Stimulated activated CD4-positive, alpha-beta T cell treated with anti-CD3 and anti-CD28 coated beads, Interleukin-1b, Interleukin-23, amount 100 ng/mL, for 1 hour (primary cell): ENCODE measurements around the gene ANKRD42.
A peak's percentile ranks its signal among the peaks of the same experiment; 100 is the strongest.

ENCODE experiments used
- DNase-seq, 2 donors: peaks; one replicate each; pipeline ENCODE4 v3.0.0-alpha.2; 2020; ENCODE audit warnings: low read depth in 2 of 2

The ANKRD42 gene

DNA sequence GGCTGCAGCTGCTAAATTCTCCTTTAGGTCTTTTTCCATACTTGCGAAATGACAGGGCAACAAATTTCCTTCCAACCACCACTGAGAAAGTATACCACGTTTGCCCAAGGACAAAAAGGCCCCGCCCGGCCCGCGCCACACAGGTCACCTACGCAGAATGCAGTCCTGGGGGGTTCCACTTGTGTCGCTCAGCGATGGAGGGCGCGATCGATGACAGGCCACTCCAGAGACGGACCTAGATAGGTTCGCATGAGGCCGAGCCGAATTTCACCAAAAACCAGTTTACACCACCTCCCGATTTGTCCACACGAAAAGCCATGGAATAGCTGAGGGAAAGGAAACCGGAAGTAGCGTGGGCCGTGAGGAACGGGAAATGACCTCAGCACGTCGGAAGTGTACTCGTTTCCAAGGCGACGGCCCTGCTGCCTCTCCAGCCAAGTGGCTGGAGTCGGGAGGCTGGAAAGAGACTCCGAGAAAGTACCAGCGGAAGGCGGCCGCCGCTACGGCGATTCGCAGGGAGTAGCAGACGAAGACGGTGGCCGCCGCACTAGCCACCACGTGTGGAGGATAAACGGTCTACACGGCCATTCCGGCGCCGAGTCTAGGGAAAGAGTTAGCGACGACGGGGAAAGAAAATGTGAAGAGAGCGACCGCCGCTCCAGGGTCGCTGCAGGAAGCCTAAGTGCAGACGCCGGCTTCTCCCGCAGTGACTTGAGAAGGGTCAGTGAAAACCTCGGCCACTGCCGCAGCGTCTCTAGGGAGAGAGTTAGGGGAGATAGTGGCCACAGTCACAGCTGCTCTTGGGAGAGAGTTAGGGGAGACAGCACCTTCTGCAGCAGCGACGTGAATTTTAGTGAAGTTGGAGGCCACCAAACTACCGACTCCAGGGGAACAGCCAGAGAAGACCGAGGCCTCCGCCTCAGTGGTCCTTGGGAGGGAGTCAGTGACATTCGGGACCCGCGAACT, at the start of gene ANKRD42:
Gene ANKRD42 (plus strand): TSS at position 398 of the 966 bp plus-strand sequence. CDS start 959 bp downstream, outside the sequence.
- DNase-seq, result peak; percentile 44 to 67

GRCh38 chr11:83147895-83148294, 45.6 kb upstream of the ANKRD42 start:
- no peak for DNase-seq

GRCh38 chr11:83150450-83150849, 43.1 kb upstream of the ANKRD42 start:
- DNase-seq, result no peak

GRCh38 chr11:83151274-83151977, 42.1 kb upstream of the ANKRD42 start:
- no peak for DNase-seq

GRCh38 chr11:83152264-83152663, 41.2 kb upstream of the ANKRD42 start:
- DNase-seq, result no peak

DNA sequence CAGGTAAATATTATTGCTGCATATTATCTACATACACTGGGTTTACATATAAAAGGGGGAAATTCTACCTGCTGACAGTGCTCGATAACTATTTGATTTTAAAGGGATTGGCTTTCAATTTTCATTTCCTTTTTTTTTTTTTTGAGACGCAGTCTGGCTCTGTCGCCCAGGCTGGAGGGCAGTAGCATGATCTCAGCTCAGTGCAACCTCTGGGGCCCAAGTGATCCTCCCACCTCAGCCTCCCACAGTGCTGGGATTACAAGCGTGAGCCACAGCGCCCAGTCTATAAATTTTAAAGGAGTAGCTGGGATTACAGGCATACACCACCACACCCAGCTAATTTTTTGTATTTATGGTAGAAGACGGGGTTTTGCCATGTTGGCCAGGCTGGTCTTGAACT, 39.7 kb upstream of the ANKRD42 start:
- DNase-seq, result no peak

GRCh38 chr11:83156144-83156995, 37.1 kb upstream of the ANKRD42 start:
- DNase-seq, result peak in 1 of 2 donors; percentile 97

DNA sequence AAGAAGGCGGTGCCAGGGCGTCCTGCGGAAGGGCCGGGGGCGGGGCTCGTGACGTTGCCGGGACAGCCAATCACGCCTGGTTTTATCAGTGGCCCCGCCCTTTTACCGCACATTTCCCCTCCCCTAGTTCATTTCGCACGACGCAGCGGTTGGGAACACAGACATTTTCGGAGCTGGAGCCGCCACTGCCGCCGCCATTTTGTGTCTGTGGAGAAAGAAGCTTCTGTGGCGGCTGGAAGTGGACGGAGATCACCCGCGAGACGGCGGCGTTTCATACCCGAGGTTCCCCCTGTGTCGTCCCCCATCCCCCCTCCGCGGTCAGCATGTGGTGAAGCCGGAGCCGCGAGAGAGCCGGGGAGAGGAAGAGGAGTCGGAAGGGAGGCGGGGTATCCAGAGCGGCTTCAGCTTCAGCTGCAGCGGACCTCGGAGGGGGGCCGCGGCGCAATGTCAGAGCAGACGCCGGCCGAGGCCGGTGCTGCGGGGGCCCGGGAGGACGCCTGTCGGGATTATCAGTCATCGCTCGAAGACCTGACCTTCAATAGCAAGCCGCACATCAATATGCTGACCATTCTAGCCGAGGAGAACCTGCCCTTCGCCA, 36.4 kb upstream of the ANKRD42 start, which contains the start of gene PCF11:
Gene PCF11 (plus strand): TSS at position 136 of the 598 bp plus-strand sequence. CDS start 309 bp downstream, at position 445.
- DNase-seq, result peak in 1 of 2 donors; percentile 94

GRCh38 chr11:83157594-83158356, 35.7 kb upstream of the ANKRD42 start:
- DNase-seq, result no peak

DNA sequence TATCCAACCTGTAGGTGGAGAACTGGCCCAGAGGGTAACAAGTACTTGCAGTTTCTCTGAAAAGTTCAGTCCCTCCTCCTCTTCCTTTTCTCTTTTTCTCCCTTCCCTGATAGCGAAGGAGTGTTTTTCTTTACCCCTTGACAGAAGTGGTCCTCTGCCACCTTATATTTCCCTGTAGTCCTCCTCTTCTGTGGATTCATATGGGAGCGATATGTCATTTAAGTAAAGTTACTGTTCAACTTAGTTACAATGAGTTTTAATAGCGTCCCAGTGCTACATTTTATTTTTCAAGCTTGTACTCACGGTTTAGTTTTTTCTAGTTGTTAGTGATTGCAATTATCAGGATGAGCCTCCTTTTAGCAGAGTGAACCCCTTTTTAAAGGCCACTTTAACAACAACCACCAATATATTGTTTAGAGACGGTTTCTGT, 35.1 kb upstream of the ANKRD42 start:
- no peak for DNase-seq

DNA sequence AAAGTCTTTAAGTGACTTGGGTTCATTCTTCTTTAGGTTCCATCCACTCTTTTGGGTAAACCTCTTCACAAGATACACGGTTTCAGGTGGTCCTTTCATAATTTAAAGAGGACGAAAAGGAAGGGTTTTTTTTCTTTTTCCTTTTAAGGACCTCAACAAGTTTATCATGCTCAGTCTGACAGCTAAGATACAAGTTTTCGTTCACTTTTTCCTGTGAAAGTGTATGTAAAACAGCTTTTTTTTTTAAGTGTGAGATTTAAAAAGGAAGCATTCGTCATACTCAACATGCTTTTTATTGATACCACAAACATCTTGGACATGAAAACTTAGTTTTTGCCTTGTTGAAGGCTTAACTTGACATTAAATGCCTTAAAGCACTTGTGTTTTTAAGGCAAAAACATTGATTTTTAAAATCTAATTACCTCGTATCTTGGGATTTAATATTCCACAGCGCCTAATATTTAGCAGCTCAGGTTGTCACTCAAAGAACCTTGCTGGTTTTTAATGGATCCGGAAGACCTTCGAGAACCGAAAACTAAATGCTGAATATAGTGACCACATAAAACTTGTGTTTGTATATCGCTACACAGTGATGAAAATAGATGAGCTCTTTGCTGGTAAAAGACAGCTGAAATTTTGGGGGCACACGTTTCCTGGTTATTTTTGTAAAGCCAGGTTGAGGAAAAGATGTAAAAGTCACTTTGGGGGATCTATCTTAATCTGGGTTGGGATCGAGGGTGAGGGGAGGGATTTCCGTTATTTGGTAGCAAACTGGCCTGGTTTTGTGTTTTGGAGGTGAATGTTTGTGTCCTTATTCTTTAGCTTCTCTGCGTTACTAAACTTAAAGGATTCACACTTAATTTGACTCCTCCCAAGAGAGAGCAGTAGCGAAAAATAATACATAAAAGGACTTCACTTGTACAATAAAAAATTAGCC, 34.3 kb upstream of the ANKRD42 start:
- no peak for DNase-seq

DNA sequence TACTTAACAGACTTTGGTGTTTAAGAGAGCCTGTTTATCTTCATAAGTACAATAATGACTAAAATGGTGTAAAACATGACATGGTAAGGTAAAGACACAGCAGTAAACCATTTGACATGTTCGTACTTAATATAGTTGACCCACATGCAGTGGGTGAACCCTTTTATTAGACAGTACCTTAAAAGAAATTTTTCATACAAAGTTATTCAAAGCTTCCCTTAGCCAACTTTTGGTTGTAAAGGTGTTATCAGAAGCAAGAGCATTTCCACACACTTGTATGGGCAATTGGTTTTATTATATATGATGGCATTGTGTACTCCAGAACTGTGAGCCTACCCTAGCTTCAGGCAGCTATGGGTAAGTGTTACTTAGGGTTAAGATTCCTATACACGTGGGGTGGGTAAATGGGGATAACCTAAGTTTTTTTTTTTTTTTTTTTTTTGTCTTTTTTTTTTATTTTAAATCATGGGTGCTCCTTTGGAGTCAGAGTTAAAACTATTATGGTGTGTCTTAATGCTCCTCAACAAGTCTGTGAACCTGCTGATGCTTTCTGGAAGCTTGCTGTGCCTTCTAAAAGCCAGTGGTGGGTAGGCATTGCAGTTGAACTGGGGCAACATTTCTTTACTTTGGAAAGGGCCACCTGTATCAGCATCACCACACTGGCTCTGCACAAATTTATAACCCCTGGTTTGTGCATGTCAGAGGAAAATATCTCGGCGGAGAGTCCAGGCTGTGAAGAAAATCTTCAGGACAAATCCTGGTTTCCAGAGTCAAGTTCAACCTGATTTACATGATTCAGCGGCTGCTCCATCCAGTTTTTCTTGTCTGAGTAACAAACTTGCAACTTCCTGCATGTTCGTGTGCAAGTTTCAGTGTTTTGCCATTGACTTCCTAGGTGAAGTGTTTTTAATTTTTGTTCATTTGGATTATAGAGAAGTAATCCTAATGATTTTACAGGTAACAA, 33.3 kb upstream of the ANKRD42 start:
- DNase-seq, result no peak

DNA sequence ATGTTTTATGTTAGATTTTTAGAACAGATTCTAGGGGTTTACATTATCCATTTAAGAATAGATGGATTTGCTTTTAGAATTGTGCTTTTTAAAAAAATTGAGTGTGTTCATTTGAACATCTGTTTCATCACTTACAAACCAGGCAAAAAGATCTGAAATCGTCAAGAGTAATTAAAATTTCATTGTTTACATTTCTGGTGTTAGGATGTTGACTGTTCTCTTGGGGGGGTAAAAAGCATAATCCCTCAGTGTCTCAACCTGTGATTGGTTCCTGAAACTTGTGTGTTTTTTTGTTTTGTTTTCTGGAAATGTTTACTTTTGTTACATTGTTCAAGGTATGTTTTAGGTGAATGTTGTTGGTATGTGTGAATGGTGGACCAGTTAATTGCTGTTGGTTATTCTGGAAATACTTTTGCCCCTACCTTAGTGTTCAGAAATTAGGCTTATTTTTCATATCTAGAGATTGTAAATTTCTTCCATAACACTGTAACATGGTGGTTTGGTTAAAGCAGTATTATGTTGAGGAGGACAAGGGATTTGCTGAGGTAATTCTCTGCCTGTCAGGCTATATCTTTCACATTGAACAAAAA, 31.8 kb upstream of the ANKRD42 start:
- no peak for DNase-seq

DNA sequence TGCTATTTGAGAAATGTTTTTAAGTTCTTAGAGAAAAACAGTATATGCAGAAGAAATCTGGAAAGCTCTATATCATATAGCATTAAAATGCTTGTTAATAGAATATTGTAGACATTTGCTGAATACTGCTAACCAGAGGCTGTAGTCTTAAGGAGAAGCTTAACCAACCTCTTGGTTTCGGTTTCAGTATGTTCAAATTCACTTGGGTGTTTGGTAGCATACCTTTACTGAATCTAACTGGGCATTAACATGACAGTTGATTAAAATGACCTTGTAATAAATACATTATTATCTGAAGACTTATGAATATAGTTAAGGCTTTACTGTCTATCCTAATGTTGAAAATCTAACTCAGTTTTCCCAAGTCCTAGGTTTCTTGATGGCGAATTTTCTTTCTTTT, 31.1 kb upstream of the ANKRD42 start:
- DNase-seq, result no peak

- DNase-seq, result no peak
Observed at GRCh38 chr11:83166193-83166866, 27.2 kb upstream of the ANKRD42 start.

DNA sequence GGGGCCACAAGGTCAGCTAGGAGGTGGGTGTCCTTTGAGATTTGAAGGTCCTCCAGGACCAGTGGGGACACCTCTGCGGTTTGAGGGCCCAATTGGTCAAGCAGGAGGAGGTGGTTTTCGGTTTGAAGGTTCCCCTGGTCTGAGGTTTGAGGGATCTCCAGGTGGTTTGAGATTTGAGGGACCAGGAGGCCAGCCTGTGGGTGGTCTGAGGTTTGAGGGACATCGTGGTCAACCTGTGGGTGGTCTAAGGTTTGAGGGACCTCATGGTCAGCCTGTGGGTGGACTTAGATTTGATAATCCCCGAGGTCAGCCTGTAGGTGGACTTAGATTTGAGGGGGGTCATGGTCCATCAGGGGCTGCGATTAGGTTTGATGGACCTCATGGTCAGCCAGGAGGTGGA, 24.8 kb upstream of the ANKRD42 start:
- no peak for DNase-seq

GRCh38 chr11:83170865-83171264, 22.6 kb upstream of the ANKRD42 start:
- no peak for DNase-seq
